ENCODE measurements around the gene ELF2. TPM values are rescaled to one million over a fixed set of nuclear protein-coding genes. Genes with fewer than 3 reads are reported as not detected.
"Not testable (repeated sequence)": the region's sequence is repeated elsewhere in the genome, so short reads cannot be mapped to it uniquely, and the experiment has no call there.

The ELF2 gene
- total RNA-seq, 1 donor from 2014 or later, result 59.7 TPM

DNA sequence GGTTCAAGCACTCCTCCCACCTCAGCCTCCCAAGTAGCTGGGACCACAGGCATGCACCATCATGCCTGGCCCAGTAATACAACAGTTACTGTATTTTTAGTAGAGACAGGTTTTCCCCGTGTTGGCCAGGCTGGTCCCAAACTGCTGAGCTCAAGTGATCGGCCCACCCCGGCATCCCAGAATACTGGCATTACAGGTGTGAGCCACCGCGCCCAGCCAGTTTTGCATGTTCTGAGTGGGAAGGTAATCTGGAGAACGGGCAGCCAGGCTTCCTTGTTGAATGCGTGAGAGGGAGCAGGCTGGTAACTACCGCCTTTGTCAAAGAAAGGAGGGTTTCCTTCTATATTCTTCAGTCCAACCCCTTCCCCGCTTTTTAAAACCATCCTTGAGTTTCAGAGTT lies 152.3 kb downstream of the ELF2 start:
- no peak for DNase-seq (ENCODE audit: low spot score)

DNA sequence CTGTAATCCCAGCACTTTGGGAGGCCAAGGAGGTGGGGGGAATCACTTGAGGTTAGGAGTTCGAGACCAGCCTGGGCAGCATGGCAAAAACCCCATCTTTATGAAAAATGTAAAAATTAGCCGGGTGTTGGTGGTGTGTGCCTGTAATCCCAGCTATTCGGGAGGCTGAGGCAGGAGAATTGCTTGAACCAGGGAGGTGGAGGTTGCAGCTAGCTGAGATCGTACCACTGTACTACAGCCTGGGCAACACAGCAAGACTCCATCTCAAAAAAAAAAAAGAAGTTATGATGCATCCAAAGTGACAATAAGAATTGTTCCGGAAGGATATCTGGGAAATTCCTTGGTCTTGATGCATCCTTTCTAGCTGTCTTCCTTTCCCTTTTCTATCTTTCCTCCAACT lies 154.2 kb downstream of the ELF2 start:
- DNase-seq (ENCODE audit: low spot score), result no peak

DNA sequence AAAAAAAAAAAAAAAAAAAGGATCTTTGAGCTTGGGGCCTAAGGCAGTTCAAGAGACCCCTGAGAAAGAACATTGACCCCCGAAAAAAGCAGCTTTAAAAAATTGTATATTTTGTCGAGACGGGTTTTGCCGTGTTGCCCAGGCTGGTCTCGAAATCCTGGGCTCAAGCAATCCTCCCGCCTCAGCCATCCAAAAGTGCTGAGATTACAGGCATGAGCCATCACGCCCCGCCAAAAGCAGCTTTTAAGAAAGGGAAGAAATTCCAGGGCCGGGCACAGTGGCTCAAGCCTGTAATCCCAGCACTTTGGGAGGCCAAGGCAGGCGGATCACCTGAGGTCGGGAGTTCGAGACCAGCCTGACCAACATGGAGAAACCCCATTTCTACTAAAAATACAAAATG lies 155.9 kb downstream of the ELF2 start:
- not testable (repeated sequence) for DNase-seq (ENCODE audit: low spot score)

DNA sequence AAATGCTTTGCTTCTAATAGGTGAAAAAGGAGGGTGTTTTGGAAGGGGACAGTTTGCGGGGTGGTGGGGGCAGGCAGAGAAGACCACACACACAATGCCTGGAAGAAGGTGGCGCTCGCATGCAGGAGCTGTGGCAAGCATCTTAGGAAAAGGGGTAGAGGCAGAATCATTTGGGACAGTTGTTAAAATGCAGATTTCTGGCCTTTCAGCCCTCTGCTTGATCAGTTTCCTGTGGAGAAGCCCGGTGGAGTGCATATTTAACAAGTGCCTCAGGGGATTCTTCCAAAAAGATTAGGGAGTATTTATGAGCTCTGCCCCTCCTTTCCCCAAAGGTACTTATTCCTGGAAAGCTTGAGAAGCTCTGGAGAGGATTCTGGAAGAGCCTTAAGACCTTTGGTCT lies 156.6 kb downstream of the ELF2 start:
- no peak for DNase-seq (ENCODE audit: low spot score)

DNA sequence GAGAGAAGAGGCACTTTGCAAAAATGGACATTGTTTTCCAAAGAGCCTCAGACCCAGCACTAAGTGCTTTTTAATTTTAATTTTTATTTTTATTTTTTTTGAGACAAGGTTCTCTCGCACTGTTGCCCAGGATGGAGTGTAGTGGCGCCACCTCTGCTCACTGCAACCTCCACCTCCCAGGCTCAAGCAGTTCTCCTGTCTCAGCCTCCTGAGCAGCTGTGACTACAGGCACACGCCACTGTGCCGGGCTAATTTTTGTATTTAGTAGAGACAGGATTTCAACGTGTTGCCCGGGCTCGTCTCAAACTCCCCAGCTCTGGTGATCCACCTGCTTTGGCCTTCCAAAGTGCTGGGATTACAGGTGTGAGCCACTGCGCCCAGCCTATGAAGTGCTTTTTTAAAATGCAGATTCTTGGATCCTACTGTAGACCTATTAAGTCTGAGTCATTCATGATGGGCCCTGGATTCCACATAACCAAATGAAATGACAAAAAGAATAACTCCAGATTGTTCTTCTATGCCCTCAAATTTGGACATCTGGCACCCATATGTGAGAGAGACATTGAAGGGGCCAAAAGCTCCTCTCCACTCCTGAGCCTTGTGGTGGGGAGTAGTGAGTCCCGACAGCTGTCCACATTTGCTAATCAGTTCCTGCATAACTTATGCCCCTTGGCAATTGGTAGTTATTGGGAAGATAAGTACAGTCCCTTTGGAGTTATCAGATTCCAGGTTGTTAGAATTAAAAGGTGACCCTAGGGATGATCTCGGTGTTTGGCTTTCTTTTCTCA lies 157.9 kb downstream of the ELF2 start:
- no peak for DNase-seq (ENCODE audit: low spot score)

DNA sequence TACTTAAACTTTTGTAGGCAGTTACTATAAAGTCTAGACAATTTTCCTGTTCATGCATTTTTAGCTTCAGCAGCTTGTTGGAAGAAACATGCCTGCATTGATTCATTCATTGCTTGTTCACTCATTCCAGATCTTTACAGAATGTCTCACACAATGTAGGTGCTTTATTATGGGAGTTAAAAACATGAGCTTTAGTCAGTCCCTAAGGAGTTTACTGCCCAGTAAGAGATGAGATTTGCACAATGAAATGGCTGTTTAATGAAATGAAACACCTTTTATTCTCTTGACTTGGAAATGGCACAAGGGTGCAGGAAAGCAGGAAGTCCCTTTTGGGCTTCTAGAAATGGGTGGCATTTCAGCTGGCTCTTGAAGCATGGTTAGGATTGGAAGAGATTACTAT lies 158.5 kb downstream of the ELF2 start:
- DNase-seq (ENCODE audit: low spot score), result no peak

DNA sequence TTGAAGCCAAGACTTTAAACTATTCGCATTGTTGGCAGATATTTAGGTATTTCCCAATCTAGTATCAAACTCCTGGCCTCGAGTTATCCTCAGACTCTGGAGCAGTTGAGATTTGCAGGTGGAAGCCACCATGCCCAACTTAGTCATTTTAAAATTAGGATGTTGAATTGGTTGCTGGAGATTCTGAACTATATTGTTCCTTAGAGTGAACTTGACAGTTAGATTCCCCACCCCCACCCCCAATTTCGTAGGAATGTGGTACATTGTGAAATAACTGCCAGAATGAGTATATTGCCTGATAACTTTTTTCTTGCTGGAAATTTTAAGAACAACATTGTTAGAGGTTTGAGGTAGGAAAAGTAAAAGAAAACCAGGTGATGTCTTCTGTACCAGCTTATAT lies 159.2 kb downstream of the ELF2 start:
- DNase-seq (ENCODE audit: low spot score), result no peak

DNA sequence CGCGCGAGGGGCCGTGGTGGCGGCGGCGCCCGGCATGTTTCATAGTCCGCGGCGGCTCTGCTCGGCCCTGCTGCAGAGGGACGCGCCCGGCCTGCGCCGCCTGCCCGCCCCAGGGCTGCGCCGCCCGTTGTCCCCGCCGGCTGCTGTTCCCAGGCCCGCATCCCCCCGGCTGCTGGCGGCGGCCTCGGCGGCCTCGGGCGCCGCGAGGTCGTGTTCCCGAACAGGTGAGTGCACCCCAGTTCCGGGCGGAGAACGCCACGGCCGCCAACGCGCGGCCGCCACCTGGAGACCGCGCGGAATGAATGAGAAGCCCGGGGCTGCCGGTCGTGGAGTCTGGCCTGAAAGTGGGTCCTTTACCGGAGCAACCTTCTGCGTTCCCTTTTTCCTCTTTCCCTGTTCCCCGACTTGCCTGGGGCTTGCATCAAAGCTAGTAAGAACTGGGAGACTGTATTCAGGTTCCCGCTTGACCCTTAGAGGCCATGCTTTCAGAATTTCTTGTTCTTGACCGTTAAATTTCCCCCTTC lies 161.0 kb downstream of the ELF2 start:
- no peak for DNase-seq (ENCODE audit: low spot score)

DNA sequence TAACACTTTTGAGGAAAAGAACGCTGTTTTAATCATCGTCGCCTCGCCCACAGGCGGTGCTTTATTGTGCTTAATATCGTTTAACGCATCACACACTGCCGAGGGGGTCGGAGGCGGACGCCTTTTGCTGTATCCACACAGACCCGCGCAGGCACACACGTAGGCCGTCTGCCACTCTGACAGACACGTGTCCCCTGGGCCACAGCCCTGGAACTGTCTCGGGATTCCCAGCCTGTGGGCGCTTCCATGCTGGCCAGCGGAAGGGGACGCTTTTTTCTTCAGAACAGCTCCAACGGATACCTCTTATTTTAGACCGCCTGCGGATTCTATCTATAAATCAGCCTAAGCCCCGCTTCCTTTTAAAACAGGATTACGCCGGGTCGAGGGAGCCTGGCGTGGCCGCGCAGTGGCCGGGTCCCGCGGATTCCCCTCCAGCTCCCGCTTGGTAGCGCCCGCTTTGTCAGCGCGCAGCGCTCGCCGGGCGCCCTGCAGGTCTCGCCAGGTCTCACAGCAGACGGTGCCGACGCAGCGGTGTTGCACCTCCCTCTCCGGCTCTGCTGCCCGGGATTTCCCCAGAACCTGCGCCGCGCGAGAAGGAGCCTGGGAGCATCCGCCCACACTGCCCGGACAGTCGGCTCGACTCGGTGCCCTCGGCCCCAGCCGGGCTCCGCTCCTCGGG lies 161.6 kb downstream of the ELF2 start, which contains the start of gene NOCT:
TSS of gene NOCT (plus strand) at position 513 of the 679 bp plus-strand sequence. CDS start 201 bp downstream, outside the sequence.
- DNase-seq (ENCODE audit: low spot score), result peak; percentile 89

DNA sequence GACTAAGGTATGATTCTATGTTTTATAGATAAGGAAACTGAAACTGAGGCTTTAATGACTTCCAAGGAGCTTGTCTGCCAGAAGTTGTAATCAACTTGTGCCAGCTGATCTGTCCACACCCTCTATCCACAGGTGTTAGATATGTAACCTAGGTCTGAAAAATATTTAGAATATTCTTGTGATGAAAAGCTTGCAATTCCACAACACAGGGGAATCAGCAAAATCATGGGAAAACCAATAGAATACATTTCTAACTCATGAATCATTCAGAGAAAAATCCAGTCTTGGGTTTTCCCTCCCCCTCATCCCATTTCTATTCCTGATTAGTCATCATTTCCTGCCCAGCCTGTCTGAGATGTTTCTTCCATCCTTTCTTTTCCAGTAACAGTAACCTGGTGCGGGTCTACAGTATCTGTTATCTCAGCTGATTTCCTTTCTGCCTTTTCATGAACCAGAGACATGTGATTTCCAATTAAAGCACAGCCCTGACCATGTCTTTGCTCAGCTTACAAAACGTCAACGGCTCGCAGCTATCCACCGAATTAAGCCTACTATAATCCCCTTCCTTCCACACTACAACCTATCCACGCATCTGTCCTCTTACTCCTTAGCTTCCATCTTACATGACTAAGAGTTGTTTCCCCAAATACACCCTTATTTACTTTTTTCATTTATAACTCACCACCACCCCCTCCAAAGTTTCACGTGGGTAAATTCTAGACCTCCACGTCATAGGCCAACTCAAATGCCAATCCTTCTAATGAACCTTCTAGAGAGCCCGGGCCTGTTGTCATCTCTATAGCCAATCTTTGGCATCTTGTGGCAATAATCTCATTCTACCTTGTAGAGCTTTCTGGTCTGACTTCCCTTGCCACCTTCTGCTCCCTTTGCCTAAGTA lies 162.4 kb downstream of the ELF2 start:
- DNase-seq (ENCODE audit: low spot score), result no peak

DNA sequence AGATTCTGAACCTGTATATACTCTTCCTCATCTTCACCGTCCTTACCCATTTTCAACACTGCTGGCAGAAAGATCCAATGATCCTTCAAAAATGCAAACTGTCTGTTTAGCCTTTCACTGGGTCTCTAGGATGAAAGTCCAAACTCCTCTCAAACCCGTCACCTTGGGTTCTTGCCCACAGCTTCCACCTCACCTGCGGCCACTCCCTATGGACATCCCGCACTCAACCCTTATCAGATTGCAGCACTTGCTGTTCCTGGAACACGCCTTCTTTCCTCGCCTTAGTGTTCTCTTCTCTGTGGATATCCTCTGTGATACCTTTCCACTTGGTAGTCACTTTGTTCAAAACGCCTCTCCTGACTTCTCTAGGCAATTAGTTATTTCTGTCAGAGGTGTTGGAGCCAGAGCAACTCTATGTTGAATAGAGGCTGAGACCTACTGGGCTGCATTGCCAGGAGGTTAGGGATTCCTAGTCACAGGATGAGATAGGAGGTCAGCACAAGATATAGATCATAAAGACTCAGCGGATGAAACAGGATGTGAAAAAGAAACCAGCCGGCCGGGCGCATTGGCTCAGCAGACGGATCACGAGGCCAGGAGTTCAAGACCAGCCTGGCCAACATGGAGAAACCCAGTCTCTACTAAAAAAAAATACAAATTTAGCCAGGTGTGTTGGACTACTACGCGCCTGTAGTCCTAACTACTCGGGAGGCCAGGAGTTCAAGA lies 165.6 kb downstream of the ELF2 start:
- no peak for DNase-seq (ENCODE audit: low spot score)

DNA sequence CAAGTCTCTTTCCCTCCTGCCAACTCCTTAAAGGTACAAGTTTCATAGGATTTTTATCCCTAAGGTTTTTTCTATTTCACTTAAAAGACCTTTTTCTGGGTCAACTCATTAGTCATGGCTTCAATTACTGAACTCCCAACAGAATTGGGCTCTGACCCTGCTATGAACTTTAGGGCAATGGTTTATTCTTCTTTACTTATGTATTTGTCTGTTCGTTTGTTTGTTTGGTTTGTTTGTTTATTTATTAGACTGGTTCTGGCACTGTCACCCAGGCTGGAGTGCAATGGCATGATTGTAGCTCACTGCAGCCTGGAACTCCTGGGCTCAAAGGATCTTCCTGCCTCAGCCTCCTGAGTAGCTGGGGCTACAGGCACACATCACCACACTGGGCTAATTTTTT lies 167.3 kb downstream of the ELF2 start:
- no peak for DNase-seq (ENCODE audit: low spot score)

DNA sequence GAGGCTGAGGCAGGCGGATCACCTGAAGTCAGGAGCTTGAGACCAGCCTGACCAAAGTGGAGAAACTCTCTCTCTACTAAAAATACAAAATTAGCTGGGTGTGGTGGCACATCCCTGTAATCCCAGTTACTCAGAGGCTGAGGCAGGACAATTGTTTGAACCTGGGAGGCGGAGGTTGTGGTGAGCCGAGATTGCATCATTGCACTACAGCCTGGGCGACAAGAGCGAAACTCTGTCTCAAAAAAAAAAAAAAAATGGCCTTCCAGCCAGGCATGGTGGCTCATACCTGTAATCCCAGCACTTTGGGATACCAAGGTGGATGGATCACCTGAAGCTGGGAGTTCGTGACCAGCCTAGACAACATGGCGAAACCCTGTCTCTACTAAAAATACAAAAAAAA lies 168.7 kb downstream of the ELF2 start:
- DNase-seq (ENCODE audit: low spot score), result not testable (repeated sequence)

DNA sequence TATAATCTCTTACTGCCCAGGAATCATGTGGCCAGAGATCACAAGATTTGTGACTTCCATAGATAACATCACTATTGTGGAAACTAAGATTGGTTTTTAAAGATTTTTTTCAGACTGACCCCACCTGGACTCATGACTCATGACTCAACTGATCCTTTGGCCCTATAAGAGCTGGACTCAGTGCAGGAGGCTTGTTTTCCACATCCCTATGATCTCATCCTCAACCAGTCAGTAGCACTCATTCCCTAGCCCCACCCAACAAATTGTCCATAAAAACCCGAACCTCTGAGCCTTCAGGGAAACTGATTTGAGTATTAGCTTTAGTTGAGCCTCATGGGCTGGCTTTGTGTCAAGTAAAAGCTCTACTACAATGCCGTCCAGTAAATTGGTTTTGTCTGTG lies 169.4 kb downstream of the ELF2 start:
- no peak for DNase-seq (ENCODE audit: low spot score)

Other genes starting within 250 kb of the ELF2 start
- 4.8 TPM for gene NOCT, start 161.4 kb downstream of the ELF2 start, total RNA-seq
- gene MGARP, start 103.0 kb upstream of the ELF2 start, total RNA-seq, result 0.75 TPM
- gene NAA15, start 124.3 kb upstream of the ELF2 start, total RNA-seq, result 59.0 TPM
- 59.8 TPM for gene NDUFC1, start 125.3 kb upstream of the ELF2 start, total RNA-seq

Measured in ureter (tissue), 1 donor.